CD4-positive, alpha-beta T cell treated with Interferon alpha-2 for 1 hour (primary cell): ENCODE data around the gene LYZL6.
A peak's percentile ranks its signal among the peaks of the same experiment; 100 is the strongest.
"Not testable (repeated sequence)": the region's sequence is repeated elsewhere in the genome, so short reads cannot be mapped to it uniquely, and the experiment has no call there.

Experiments used
- DNase-seq, 2 donors: peaks; one replicate each; pipeline ENCODE4 v3.0.0-alpha.2; 2020 to 2022

LYZL6 gene

DNA sequence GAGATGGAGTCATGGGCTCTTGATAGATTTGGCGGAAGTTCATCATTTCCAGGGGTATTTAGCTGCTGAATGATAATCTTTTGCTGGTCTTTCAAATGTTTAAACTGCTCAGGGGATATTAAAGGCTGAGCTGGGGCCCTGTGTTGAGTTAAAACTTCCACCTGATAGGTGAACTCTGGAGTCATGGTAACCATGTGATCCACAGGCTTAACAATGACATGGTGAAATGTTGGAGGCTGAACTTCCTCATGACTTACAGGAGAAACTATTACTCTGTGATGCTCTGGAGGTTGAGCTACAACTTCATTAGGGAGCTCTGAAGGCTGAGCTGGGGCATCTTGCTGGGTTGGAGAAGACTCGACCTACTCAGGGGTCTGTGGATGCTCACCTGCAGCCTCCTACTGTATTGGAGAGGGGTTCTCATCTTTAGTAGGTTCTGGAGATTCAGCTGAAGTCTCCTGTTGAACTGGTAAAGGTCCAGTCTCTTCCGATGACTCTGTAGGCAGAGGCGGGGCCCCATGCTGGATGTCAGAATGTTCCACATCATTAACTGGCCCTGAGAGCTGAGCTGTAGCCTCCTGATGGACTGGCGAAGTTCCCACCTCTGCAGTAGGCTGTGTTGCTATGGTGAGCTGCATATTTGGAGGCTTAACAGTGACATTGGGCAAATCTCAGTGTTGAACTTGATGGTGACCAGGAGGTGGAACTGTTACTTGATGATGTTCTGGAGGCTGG is 37.2 kb downstream of the LYZL6 start:
- no peak for DNase-seq

DNA sequence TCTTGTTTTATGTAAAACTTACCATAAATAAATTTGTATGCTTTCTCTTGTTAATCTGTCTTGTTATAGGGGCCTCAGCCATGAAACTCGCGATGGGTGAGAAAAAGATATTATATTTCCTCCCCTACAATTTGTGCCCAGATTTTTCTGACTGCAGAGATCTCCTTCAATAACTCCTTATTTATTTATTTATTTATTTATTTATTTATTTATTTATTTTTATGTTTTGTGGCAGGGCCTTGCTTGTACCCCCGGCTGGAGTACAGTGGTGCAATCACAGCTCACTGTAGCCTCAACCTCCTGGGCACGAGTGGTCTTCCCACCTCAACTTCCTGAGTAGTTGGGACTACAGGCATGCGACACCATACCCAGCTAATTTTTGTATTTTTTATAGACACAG is 40.1 kb downstream of the LYZL6 start:
- no peak for DNase-seq

DNA sequence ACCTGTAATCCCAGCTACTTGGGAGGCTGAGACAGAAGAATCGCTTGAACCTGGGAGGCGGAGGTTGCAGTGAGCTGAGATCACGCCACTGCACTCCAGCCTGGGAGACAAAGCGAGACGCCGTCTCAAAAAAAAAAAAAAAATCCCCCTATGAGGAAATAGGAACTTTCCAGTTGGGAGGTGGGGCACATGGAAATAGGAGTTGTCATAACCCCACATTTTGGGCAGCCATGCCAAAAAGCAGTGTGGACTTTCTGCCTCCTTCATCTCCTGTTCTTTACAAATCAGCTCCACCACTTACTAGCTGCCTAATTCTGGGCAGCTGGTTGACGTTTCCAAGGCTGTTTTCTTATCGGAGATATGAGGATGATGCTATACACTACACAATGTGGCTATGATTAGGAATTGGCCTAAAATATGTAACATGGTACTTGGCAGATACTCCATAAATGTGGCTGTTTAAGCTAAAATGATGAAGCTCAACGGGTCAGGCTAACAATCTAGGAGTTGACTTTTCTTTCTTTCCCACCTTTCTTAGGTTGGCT is 41.8 kb downstream of the LYZL6 start:
- DNase-seq: no peak

DNA sequence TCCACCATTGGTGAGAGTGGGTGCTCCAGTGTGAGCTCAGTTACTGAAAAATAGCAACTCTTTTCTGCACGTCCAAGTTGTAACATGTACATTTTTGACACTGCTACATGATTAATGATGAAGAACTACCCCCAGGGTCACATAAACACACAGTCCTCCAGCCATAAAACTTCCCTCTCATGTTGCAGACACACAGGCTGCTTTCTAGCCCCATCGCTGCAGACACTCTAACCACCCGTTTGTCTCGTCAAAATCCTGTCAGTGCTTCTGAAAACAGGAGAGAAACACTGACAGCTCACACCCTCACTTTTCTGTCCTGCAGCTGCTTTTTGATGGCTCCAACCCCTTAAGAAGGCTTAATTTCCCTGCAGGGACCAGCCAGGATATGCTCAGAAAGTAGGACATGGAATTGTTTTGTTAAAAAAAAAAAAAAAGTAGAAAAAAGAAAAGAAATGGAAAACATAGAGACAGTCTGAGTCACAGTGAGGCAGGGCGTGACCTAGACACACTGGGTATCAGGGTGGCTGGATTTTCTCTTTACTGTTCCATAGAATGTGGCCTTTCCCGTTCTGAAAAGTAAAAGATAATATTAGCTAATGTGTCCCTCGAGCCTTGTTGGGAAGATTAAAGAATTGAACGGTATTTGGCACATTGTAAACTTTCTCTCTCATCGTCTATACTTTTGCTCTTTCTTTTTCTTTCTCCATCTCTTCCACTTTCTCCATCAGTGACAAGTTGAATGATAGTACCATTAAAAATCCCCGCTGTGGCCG is 42.6 kb downstream of the LYZL6 start:
- DNase-seq: no peak

DNA sequence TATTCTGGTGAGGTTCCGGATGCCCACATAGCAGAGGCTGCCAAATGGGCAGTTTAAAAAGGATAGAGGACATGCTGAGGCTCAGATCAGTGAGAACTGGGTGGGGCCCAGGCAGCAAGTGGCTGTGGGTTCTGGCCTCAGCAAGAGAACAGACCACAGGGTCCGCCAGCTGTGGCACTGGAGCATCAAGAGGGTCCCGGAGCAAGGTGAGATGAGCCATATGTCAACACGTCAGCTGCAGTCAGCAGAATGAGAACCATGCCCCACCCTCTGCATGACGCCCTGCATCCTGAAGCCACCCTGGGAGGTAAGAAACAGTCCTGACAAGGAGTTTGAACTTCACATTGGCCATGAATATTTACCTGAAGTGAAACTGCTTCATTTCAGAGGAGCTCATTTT is 43.2 kb downstream of the LYZL6 start:
- DNase-seq: no peak

DNA sequence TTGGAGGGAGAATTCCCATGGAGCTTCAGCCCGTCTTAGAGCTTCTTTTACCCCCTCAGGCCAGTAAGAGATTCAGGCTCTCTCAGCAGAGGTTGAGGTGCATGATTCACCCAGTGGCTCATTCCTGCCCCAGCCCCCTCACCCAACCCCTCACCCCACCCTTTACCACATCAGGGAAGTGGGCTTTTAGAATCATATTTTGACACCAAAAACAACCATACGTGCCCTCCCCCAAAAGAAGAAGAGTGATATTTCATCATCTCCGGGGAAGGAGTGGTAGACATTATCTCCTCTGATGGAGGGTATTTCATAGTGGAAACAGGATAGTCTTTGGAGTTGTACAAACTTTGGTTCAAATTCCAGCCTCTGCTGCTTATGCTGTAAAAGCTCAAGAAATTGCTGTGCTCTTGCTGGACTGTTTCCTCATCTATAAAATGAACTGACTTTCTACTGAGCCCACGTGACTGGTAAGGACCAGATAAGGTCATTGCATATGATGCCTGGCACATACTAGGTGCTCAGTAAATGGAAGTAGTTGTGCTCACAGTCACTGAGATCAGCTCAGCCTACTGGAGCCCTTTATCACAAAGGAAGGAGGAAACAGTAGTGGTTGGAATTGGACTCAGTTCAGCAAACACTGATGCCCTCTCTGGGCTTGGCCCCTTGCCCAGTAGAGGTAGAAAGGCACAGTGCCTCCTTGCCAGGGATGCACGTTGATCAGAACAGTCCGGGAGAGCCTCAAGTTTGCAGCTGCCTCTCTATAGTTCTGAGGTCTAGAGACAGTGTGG is 45.0 kb downstream of the LYZL6 start:
- peak in 1 of 2 donors; percentile 54 for DNase-seq

DNA sequence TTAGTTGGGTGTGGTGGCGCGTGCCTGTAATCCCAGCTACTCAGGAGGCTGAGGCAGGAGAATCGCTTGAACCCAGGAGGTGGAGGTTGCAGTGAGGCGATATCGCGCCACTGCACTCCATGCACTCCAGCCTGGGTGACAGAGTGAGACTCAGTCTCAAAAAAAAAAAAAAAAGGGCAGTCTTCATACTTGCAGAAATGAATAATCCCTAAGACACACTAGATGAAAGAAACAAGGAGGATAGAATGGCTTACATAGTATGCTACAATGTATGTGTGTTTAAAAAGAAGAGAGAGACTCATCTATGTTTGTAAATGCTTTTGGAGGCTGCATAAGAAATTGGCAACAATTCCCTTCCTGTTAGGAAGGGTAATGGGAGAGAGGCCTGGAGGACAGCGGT is 45.7 kb downstream of the LYZL6 start:
- not testable (repeated sequence) for DNase-seq

DNA sequence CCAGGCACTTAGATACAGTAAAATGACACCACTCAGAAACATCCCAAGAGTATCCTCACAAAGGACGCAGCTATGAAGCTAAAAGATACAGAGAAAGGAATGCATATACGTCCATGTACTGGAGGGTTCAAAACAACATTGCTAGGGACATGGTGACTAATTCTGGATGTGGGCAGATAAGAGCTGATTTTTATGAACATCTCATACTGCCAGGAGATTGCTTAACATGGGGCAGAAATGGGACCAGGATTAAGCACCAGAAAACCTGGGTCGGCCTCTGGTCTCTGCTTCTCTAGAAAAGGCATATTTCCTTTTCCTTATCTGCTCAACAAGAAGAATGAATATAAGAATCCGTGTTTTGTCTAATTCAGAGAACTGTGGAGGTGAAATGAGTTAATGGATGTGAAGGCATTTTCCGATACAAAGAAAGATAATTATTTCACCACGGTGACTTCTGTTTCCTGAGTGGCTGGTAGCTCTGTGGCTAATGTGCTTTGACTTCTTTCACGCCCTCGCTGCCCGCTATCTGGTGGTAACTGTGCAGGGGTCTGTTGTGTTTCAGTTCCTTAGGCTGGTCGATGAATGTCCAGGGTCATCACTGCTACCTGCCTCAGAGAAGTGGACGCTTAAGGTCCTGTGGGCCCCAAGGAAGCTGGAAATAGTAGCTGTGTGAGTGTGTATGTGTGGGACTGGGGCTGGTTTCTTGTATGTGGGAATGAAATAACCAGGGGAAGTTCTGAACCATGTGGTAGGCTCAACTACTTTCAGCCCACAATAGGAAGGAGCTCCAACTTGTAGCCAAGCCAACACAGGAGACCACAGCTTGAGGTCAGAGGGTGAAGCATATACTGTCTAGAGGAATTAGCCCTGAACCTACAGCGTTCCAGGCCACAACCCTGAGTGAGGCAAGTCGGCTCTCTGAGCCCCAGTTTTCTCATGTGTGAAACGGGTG is 47.6 kb downstream of the LYZL6 start:
- peak; percentile 36 to 60 for DNase-seq

DNA sequence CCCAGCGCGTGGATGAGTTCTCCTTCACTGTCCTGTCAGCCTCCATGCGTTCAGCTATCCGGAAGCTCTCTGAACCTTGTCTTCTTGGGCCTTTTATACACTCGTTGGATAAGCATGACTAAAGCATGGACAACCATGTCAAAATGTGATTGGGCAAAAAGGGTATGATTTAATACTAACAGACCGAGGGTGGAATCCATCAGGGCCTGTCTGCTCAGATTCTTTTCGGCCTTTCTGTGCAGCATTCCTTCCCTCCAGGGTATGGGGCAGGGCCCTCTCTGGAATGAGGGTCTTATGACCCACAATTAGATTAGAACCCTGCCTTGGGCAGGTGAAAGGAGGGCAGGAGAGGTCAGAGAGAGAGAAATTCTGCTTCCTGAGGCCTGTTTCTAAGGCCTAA is 49.3 kb downstream of the LYZL6 start:
- no peak for DNase-seq

DNA sequence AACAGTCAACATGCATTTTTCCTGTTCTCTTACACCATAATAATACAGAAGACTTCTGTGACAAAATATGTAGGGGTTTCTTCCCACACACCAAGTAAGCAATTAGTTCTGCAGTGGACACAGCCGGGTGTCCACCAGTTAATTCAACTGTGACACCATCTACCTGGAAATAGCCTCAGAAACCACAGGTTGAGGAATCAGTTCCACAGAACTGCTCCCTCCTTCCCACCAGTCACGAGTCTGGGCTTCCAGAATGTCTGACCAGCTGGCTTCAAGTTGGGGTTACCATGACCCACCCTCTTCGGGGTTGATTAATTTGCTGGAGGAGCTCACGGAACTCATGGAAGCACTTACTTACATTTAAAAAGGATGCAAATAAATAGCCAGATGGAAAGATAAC is 49.8 kb downstream of the LYZL6 start:
- DNase-seq: no peak

DNA sequence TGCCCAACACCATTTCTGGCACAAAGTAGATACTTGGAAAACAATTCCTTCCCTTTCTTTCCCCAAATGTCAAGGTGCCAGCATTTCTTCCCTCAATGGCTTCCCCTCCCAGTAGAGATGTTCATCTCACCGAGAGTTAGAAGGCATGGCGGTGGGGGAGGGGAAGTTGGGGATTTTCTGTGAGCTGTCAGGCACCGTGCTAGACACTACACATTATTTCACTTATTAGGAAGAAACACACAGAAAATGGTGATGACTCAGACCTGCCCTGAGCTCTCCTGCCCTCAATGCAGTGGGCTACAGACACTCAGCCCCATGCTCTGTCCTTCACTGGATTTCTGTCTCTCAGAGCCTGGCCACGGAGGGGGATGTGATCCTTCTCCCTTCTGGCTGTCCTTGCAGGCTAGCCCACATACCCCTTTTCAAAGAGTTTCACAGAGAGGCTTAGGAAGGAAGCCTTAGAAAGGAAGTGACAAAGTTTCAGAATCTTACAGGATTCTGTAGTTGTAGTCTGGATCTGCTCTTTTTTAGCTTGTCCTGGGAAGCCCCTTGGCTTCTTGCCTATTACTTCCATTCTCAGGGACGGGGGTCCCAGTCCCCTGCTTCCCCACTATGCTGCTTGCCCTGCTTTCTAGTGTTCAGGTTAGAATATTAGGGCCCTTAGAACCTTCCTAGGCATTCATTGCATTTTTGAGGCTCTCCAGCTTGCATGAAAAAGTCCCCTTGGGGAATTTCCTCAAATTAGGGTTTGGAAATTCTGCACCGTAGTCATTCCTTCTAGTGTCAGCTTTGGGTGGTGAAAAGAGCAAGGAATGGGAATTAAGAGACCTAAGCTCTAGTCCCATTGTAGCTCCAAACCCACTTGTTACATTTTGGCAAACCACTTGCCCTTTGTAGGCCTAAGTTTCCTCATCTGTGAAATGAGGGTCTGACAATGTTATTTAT is 51.1 kb downstream of the LYZL6 start:
- DNase-seq: peak; percentile 34 to 56

DNA sequence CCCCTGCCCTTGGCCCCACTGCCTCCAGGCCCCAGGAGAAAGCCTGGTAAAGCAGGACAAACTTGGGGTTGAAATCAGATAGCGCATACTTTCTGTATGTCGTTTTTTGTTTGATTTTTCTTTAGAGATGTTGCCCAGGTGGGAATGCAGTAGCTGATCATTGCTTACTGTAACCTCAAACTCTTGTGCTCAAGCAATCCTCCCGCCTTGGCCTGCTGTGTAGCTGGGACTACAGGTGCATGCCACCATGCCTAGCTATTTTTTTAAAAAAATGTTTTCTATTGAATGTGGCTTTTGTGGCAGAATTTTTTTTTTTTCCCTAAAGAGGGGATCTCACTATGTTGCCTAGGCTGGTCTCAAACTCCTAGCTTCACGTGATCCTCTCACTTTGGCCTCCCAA is 52.2 kb downstream of the LYZL6 start:
- no peak for DNase-seq

DNA sequence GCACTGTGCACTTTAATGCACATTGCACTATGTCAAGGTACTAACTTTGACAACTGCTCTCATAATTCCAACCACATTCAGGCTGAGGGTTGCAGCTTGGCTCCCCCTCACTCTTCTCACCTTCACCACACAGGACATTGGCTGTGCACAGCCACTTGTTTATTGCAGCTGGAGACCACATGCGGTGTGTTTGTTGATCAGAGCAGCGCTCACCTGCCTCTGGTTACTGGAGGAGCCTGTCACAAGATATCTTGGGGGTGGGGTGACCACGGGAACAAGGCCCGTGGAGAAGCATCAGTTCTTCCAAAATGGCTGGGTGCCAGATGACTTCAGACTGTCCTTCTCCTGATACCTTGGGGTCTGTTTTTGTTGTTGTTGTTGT is 52.7 kb downstream of the LYZL6 start:
- DNase-seq: peak; percentile 56 to 77

DNA sequence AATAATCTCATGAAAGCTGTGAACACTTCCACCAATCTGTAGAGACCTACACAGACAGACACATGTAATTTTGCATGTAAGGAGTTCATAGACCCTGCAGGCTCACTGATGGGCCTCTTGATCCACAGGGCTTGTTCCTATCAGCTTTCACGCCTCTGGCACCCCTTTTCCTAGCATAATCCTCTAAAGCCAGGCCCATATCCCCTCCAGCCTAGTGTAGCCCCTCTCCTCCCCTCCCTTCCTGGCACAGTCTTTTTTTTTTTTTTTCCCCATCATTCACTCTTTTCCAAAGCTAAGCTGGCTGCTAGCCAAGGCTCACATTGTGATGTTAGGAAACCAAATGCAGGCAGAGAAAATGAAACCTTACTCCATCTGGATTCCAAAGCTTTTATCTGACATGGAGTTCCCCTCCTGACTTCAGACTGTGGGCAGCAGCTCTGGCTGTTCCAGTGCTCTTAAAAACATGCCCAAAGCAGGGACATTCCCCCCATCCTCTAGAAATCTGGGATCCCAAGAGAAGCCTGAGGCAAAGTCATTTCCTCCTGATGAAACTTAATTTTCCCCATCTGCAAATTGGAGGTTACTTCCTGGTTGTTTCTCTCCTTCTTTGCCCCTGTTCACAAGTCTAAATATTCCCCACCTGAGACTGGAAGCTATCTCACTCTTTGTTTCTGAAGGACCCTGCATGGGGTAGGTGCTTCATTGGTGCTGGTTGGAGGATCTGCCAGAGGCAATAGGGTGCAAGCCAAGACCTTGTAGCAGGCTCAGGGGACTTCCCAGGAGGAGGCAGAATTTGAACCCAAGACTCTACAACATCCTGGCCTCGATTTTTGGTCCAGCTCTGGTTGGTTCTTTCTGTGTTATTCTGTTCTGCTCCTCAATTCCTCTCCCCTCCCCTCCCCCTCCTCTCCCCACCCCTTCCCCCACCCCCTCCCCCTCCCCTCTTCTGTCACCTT is 53.4 kb downstream of the LYZL6 start:
- peak in 1 of 2 donors; percentile 43 for DNase-seq

DNA sequence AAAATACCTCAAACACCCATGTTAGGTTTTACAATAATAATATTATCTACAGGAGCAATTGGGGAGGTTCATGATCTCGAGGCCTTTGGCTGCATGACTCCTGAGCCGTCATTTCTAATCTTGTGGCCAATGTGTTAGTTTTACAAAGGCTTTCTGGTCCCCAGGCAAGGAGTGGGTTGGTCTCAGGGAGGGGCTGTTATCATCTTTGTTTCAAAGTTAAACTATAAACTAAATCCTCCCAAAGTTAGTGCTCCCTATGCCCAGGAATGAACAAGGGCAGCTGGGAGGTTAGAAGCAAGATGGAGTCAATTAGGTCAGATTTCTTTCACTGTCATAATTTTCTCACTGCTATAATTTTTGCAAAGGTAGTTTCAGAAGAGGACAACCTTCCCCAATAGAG is 54.3 kb downstream of the LYZL6 start:
- DNase-seq: peak in 1 of 2 donors; percentile 62
